Omental fat pad (tissue), 4 donors: ENCODE measurements around the gene GPC3. TPM values are rescaled to one million over a fixed set of nuclear protein-coding genes. Genes with fewer than 3 reads are reported as not detected.

Experiments
- ATAC-seq: fragments of 150-250 bp; one replicate; pipeline ENCODE4 v1.9.1; 2016; ENCODE audit warnings: mild to moderate bottlenecking, moderate library complexity; ENCODE audit not compliant: low FRiP score
- DNase-seq: peaks from one replicate; pipeline ENCODE4 v3.0.0-alpha.2; 2019; ENCODE audit warnings: low spot score
- total RNA-seq, 4 donors: library from RNA; depleted of rRNA; stranded (reverse); fragments of >200 nt; gene quantifications; one replicate each; pipeline ENCODE4 v1.1.0, GENCODE V29; 2016
- TF ChIP-seq, protein P1 (sequence below), 3 donors: fragments of 450-650 bp; IDR thresholded peaks; one replicate each; pipeline ENCODE4 v1.5.1; 2016 to 2017; ENCODE audit warnings: antibody characterized with exemption in 3 of 3, mild to moderate bottlenecking in 3 of 3, moderate library complexity in 2 of 3

GPC3 gene
- total RNA-seq, 4 donors from 2014 or later = 48.9 to 146 (median 77.1) TPM

- DNase-seq (no peak), ATAC-seq (no peak)
- TF ChIP-seq, protein P1, sequence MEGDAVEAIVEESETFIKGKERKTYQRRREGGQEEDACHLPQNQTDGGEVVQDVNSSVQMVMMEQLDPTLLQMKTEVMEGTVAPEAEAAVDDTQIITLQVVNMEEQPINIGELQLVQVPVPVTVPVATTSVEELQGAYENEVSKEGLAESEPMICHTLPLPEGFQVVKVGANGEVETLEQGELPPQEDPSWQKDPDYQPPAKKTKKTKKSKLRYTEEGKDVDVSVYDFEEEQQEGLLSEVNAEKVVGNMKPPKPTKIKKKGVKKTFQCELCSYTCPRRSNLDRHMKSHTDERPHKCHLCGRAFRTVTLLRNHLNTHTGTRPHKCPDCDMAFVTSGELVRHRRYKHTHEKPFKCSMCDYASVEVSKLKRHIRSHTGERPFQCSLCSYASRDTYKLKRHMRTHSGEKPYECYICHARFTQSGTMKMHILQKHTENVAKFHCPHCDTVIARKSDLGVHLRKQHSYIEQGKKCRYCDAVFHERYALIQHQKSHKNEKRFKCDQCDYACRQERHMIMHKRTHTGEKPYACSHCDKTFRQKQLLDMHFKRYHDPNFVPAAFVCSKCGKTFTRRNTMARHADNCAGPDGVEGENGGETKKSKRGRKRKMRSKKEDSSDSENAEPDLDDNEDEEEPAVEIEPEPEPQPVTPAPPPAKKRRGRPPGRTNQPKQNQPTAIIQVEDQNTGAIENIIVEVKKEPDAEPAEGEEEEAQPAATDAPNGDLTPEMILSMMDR (IDR thresholded peaks at IDR 0.05) = no peak
Measured at GRCh38 chrX:133598601-133599335, 386.6 kb downstream of the GPC3 start.

- TF ChIP-seq, protein P1 (IDR thresholded peaks at IDR 0.05) = no peak
- ATAC-seq (no peak), DNase-seq (no peak)
Measured at GRCh38 chrX:133594156-133594555, 391.2 kb downstream of the GPC3 start.

GRCh38 chrX:133593531-133593930, 391.9 kb downstream of the GPC3 start:
- TF ChIP-seq, protein P1 (IDR thresholded peaks at IDR 0.05) = no peak
- DNase-seq = no peak
- ATAC-seq = no peak

DNA sequence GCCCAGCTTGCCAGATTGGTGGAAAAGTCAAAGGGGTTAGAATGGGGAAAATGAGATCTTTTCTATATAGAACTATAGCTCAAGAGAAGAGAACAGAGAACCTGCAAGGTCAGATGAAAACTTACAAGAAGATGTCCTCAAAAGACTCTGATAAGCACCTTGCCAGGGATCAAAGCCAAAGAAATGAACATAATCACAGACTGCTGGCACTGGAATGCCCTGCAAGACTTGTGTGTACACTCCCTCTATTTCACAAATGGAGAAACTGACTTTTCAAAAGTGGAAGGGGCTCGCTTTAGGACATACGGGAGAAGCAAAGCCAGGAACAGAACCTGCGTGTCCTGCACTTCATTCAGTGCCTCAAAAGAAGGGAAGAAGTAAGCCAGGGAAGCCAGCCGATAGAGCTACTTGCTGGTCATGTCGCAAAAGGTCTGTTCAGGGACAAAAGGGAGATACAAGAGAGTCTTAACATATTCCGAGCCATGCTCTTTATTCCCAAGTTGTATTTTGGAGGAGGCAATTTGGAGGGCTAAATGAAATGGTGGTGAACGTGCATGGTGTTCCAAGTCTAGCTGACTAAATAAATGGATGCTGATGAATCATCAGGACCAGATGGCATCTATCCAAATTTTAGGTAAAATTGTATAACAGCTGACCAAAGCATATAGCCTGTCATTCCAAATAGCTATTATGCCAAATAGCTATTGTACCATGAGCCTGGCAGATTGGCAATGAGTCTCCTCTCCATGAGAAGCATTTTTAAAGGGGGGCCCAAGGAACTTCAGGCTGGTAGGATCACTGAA, 394.5 kb downstream of the GPC3 start:
- ATAC-seq = peak; percentile 28
- TF ChIP-seq, protein P1 (IDR thresholded peaks at IDR 0.05) = no peak
- DNase-seq = no peak

DNA sequence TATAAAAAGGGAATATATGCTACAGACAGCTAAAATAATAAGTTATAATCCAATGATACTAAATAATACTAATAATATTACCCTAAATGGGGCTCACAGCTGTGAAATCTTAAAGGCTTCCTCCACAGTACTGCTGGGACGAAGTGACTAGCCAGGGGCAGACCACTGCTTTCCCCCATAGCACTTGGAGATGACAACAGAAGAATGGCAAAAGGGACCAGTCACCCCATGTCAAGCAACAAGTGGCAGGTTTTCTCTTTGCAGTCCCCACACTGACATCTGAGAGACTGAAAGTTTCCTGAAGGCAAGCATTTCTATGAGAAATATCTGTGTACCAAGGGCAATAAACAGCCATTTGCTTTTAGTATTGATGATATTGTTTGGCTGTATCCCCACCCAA, 396.6 kb downstream of the GPC3 start:
- DNase-seq = no peak
- TF ChIP-seq, protein P1 (IDR thresholded peaks at IDR 0.05) = no peak
- no peak for ATAC-seq

GRCh38 chrX:133587818-133588217, 397.6 kb downstream of the GPC3 start:
- DNase-seq (no peak), ATAC-seq (no peak)
- TF ChIP-seq, protein P1 (IDR thresholded peaks at IDR 0.05) = no peak
